Peyer's patch (tissue), 4 donors: ENCODE measurements around the gene FAM131C. TPM values are rescaled to one million over a fixed set of nuclear protein-coding genes. Genes with fewer than 3 reads are reported as not detected.

Experiments
- DNase-seq, 3 donors: peaks; one replicate each; pipeline ENCODE4 v3.0.0-alpha.2; 2017 to 2019
- H3K27ac ChIP-seq, 4 donors: fragments of 200-600 bp; sonication (generic); one replicate each; pipeline ENCODE4 v1.5.1; 2016 to 2019
- H3K27me3 ChIP-seq, 2 donors: fragments of 200-600 bp; sonication (generic); one replicate each; pipeline ENCODE4 v1.5.1; 2019
- H3K36me3 ChIP-seq, 3 donors: fragments of 200-600 bp; sonication (generic); one replicate each; pipeline ENCODE4 v1.5.1; 2016 to 2019
- H3K4me1 ChIP-seq, 4 donors: fragments of 200-600 bp; sonication (generic); one replicate each; pipeline ENCODE4 v1.5.1; 2016 to 2019
- H3K4me3 ChIP-seq, 4 donors: fragments of 200-600 bp; sonication (generic); 1 replicate in 3 of 4; 2 replicates in 1 of 4; pipeline ENCODE4 v1.5.1; 2016 to 2019; ENCODE audit warnings: mild to moderate bottlenecking in 1 of 4
- H3K9me3 ChIP-seq, 4 donors: fragments of 200-600 bp; sonication (generic); one replicate each; pipeline ENCODE4 v1.5.1; 2016 to 2019; ENCODE audit warnings: mild to moderate bottlenecking in 1 of 4
- CTCF ChIP-seq, 6 experiments: fragments of 450-650 bp in 4 of 6; fragments of 200-600 bp in 2 of 6; sonication (generic) in 1 of 6; IDR thresholded peaks; one replicate each; pipeline ENCODE4 v1.5.1; 2017 to 2019; ENCODE audit warnings: antibody characterized with exemption in 6 of 6, mild to moderate bottlenecking in 3 of 6, moderate library complexity in 1 of 6
- POLR2A ChIP-seq, 2 donors: fragments of 450-650 bp; IDR thresholded peaks; one replicate each; pipeline ENCODE4 v1.5.1; 2017; ENCODE audit warnings: antibody characterized with exemption in 2 of 2, mild to moderate bottlenecking in 2 of 2, moderate library complexity in 2 of 2
- total RNA-seq, 4 donors: library from RNA; depleted of rRNA; stranded (reverse); fragments of >200 nt; gene quantifications; one replicate each; pipeline ENCODE4 v1.1.0, GENCODE V29; 2016

FAM131C gene
- total RNA-seq, 4 donors from 2014 or later: 0.80 to 3.5 (median 2.3) TPM; not detected in 1

DNA sequence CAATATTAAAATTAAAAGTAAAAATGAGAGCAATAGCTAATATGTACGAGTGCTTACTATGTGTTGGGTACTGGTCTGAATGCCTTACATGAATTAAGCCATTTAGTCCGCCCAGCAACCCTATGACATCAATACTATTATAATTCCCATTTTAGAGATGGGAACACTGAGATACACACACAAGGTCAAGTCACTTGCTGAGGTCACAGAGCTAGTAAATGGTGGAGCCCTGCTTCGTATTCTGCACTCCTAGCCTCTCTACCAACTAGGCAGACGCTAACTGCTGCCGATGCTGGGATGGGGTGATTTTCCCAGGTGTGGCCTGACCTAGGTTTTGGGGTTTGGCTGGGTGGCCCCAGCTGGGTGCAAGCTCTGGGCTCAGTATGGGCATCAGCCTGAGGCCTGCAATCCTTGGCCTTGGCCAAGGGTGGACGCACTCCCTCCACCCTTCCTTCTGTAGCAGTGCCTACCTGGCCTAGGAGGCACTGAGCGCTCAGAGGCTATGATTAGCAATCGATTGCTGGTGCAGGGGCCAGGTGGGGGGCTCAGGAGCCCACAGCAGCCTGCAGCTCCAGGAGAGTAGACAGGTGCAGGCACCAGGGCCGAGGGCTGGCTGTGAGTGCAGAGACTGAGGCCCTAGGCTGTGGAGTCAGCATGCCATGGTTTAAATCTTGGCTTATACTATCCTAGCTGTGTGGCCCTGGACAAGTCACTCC is 2.7 kb downstream of the FAM131C start:
- peaks cover 2 to 24% (median 9%) of the 10 kb centered on the region in 4 donors for H3K4me1 ChIP-seq
- TF ChIP-seq POLR2A (IDR thresholded peaks at IDR 0.05) (no peak), CTCF (IDR thresholded peaks at IDR 0.05) (no peak)
- DNase-seq: no peak

DNA sequence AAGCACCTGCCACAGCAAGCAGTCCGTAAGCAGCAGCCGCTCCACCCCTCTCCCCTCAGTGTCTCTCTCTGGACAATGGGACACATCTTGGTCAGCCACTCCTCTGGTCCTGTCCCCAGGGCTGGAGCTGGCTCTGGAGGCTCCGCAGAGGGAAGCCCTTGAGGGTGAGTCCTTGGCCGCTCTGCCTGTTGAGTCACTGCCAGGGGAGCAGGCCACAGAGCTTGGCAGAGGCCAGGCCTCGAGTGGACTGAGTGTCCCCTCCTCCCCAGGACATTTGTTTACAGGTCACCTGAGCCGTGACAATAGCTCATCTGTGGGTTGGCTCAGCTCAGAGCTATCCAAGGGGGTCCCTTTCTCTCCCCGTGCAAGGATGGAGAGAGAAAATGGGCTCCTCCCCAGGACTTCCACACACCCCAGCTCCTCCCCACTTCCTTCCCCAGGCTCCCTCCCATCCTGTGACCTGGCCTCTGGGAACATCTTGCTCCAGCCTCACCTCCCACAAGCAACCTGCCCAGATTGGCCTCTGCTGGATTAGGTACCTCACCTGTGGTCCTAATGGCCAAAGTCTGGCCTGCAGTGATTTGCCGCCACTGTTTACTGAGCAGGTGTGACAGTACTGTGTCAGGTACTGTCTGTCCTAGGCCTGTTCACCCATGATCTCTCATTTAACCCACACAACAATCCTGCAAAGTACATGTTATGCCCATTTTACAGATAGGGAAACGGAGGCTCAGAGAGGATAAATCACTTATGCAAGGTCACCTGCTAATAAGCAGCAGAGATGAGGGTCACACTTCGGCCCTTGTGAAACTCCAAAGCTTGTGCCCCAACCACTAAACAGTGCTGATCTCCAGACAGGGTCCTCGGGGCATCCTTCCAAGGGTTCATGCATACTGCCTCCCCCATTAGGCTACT is 4.8 kb downstream of the FAM131C start:
- DNase-seq: no peak
- H3K27ac ChIP-seq: peak overlapping the region in 1 of 4 donors; percentile 37
- no peaks in the 10 kb centered on the region for H3K27me3 ChIP-seq
- peaks cover under 1 to 19% (median 6%) of the 10 kb centered on the region in 4 donors for H3K4me1 ChIP-seq
- TF ChIP-seq POLR2A (IDR thresholded peaks at IDR 0.05) (no peak), CTCF (IDR thresholded peaks at IDR 0.05) (no peak)
- H3K36me3 ChIP-seq: no peaks in the 10 kb centered on the region
- no peak overlapping the region for H3K4me3 ChIP-seq
- H3K9me3 ChIP-seq: no peaks in the 10 kb centered on the region

More for the DNA sequence above, 2.7 kb downstream of the FAM131C start:
- Histone ChIP-seq H3K36me3 (no peaks in the 10 kb centered on the region), H3K27me3 (no peaks in the 10 kb centered on the region), H3K9me3 (no peaks in the 10 kb centered on the region), H3K27ac (no peak overlapping the region), H3K4me3 (no peak overlapping the region)

- Histone ChIP-seq H3K27me3 (no peaks in the 10 kb centered on the region), H3K4me3 (no peak overlapping the region), H3K4me1 (peaks cover 0 to 14% (median 2%) of the 10 kb centered on the region in 4 donors), H3K36me3 (no peaks in the 10 kb centered on the region), H3K9me3 (no peaks in the 10 kb centered on the region), H3K27ac (no peak overlapping the region)
- TF ChIP-seq CTCF (IDR thresholded peaks at IDR 0.05): no peak
- no peak for DNase-seq
Observed at GRCh38 chr1:16067933-16068332, 5.5 kb downstream of the FAM131C start.

DNA sequence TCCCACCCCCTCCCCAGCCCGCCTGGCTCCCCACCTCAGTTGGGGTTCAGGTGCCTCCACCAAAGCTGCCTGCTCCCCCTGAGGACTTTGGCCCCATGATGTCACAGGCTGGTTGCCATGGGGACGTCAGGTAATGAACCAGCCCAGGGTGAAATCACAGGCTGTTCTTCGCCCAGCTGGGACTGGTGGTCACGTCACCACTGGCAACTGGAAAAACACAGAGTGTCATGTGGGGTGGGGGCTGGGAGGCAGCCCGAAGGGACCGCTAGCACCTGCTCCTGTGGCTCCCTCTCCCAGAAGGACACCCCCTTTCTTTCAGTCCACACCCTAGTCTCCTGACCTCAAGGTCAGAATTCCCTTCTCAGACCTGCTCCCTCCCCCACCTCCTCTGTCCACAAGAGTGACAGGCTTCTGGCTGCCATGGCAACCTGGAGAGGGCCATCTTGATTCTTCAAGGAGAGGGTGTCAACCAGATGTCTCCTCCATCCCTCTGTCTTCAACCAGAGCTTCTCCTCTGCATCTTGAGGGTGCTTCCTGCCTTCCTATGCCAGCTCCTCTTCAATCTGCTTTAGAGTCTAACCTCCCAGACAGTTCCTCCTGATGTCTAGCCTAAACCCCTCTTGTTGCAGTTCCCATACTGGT is 6.2 kb downstream of the FAM131C start:
- peak in 2 of 3 donors; percentile 69 to 82 for DNase-seq
- no peaks in the 10 kb centered on the region for H3K9me3 ChIP-seq
- H3K36me3 ChIP-seq: no peaks in the 10 kb centered on the region
- no peak overlapping the region for H3K4me3 ChIP-seq
- H3K27ac ChIP-seq: no peak overlapping the region
- H3K27me3 ChIP-seq: no peaks in the 10 kb centered on the region
- peaks cover 0 to 13% (median under 1%) of the 10 kb centered on the region in 4 donors for H3K4me1 ChIP-seq
- TF ChIP-seq POLR2A (IDR thresholded peaks at IDR 0.05): no peak
- TF ChIP-seq CTCF (IDR thresholded peaks at IDR 0.05): no peak

DNA sequence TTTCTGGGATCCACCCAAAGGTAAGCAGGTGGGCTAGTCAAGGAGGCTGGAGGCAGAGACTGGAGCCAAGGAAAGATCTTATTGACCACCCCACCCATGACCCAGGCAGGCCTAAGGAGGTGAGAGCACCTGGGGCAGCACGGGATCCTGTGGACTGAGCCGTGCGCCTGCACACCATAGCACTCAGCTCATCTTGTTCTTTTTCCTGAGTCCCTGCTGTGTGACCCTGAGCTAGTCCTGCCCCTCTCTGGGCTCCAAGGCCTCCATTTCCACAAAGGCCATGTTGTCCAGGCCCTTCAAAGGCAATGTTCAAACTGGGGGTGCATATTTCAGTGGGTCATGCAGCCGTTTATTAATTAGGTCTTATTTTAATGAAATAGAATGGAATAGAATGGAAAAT is 7.2 kb downstream of the FAM131C start:
- no peaks in the 10 kb centered on the region for H3K9me3 ChIP-seq
- H3K27ac ChIP-seq: no peak overlapping the region
- DNase-seq: no peak
- no peaks in the 10 kb centered on the region for H3K36me3 ChIP-seq
- peaks cover 0 to 13% (median 0%) of the 10 kb centered on the region in 4 donors for H3K4me1 ChIP-seq
- H3K4me3 ChIP-seq: no peak overlapping the region
- H3K27me3 ChIP-seq: no peaks in the 10 kb centered on the region
- TF ChIP-seq POLR2A (IDR thresholded peaks at IDR 0.05): no peak
- TF ChIP-seq CTCF (IDR thresholded peaks at IDR 0.05): no peak
